Spleen (tissue), 11 donors: ENCODE data around the gene MALL. TPM values are rescaled to one million over a fixed set of nuclear protein-coding genes. Genes with fewer than 3 reads are reported as not detected.
A peak's percentile ranks its signal among the peaks of the same experiment; 100 is the strongest.

ENCODE experiments used
- DNase-seq: peaks from one replicate; pipeline ENCODE4 v3.0.0-alpha.2; 2020
- H3K27ac ChIP-seq, 8 donors: fragments of 200-600 bp; sonication (generic) in 7 of 8; 1 replicate in 4 of 8; 2 replicates in 4 of 8; pipeline versions ENCODE4 v1.5.0 to v1.8.0; 2016 to 2021; ENCODE audit warnings: inconsistent platforms in 4 of 8, mild to moderate bottlenecking in 4 of 8, moderate library complexity in 1 of 8
- H3K27me3 ChIP-seq, 7 donors: fragments of 200-600 bp; sonication (generic) in 6 of 7; replicated peaks in 1 of 7; 1 replicate in 4 of 7; 2 replicates in 3 of 7; pipeline versions ENCODE4 v1.5.0 to v1.8.0; 2016 to 2021; ENCODE audit warnings: inconsistent platforms in 3 of 7, mild to moderate bottlenecking in 1 of 7
- H3K36me3 ChIP-seq, 6 donors: fragments of 200-600 bp; sonication (generic) in 5 of 6; 1 replicate in 4 of 6; 2 replicates in 2 of 6; pipeline versions ENCODE4 v1.5.0 to v1.8.0; 2016 to 2021; ENCODE audit warnings: inconsistent platforms in 2 of 6
- H3K4me1 ChIP-seq, 6 donors: fragments of 200-600 bp; sonication (generic) in 5 of 6; 1 replicate in 3 of 6; 2 replicates in 3 of 6; pipeline versions ENCODE4 v1.5.0 to v1.8.0; 2016 to 2021; ENCODE audit warnings: inconsistent platforms in 3 of 6
- H3K4me3 ChIP-seq, 8 donors: fragments of 200-600 bp; sonication (generic) in 7 of 8; 1 replicate in 4 of 8; 2 replicates in 4 of 8; pipeline versions ENCODE4 v1.5.0 to v1.8.0; 2016 to 2021; ENCODE audit warnings: inconsistent platforms in 4 of 8, mild to moderate bottlenecking in 4 of 8, moderate library complexity in 2 of 8
- H3K9me3 ChIP-seq, 8 donors: fragments of 200-600 bp; sonication (generic) in 7 of 8; 1 replicate in 4 of 8; 2 replicates in 4 of 8; pipeline versions ENCODE4 v1.5.0 to v1.8.0; 2016 to 2021; ENCODE audit warnings: inconsistent platforms in 4 of 8
- POLR2A ChIP-seq, 3 donors: fragments of 450-650 bp; IDR thresholded peaks; one replicate each; pipeline ENCODE4 v1.5.1; 2017; ENCODE audit warnings: antibody characterized with exemption in 3 of 3, mild to moderate bottlenecking in 1 of 3
- POLR2AphosphoS5 ChIP-seq, 3 donors: sonication (generic); formaldehyde crosslinking; IDR thresholded peaks; one replicate each; pipeline ENCODE4 v1.5.1; 2017; ENCODE audit warnings: antibody characterized with exemption in 3 of 3
- WGBS, 5 donors: extraction: QIAGEN DNeasy Blood & Tissue Kit in 3 of 5; methylation state at CpG; one replicate each; pipeline versions ENCODE4 v1.1.5 to v1.1.7; 2013 to 2018; 5-methylcytosine and 5-hydroxymethylcytosine counted together
- intact Hi-C: fragments of 100-400 bp; cut with DNase I; formaldehyde crosslinking; loops from one replicate; pipeline ENCODE4 v1.15.0; 2023; ENCODE audit warnings: low total_unique reads
- polyA plus RNA-seq, 3 donors: library from polyadenylated mRNA; stranded (reverse); fragments of 200-250 nt; gene quantifications; one replicate each; pipeline ENCODE4 v1.2.1, GENCODE V29; 2013
- total RNA-seq, 7 donors: library from RNA; depleted of rRNA in 3 of 7; stranded (reverse); fragments of >200 nt in 3 of 7; fragmentation: NEBNext Ultra II Directional in 4 of 7; extraction: Animal tissue kit (Norgen Biotek cat#: 25700) in 4 of 7; gene quantifications; one replicate each; pipeline versions ENCODE4 v1.1.0 to v1.2.1, GENCODE V29; 2016 to 2021
- TF ChIP-seq, protein P1 (sequence below), 11 experiments: fragments of 200-600 bp in 7 of 11; fragments of 450-650 bp in 4 of 11; sonication (generic) in 4 of 11; IDR thresholded peaks in 8 of 11; conservative IDR thresholded peaks in 3 of 11; 1 replicate in 7 of 11; 2 replicates in 4 of 11; pipeline versions ENCODE4 v1.4.0 to v1.8.0; 2016 to 2021; ENCODE audit warnings: antibody characterized with exemption in 11 of 11, inconsistent platforms in 4 of 11, mild to moderate bottlenecking in 1 of 11
- donor health status: healthy with polysubstance abuse.
- donor health status: DM: no; HTN: no; CAD: no; lungs with moderate emphysema.
- donor health status: DM: no; HTN: no; CAD: no.
- donor health status: Bipolar disorder and iron deficiency.
- donor health status: healthy.
- donor health status: DM: no; HTN: no; CAD: no.
- donor health status: DM: yes; HTN: yes; CAD: no.

The MALL gene
- total and polyA plus RNA-seq, 10 donors = 1.7 to 14.5 (median 6.6) TPM

- intact Hi-C loops = no loop called here
- H3K4me1 ChIP-seq = peaks cover 6 to 44% (median 22%) of the 10 kb centered on the region in 6 donors
- TF ChIP-seq POLR2AphosphoS5 (IDR thresholded peaks at IDR 0.05) = no peak
- peaks cover 0 to 8% (median 0%) of the 10 kb centered on the region in 8 donors for H3K9me3 ChIP-seq
- no peak overlapping the region for H3K4me3 ChIP-seq
- DNase-seq = no peak
- H3K27me3 ChIP-seq = peaks cover 0 to 31% (median 0%) of the 10 kb centered on the region in 7 donors
- H3K27ac ChIP-seq = no peak overlapping the region
- 64 to 81% (median 68%) methylated on average over 4 of the region's 4 CpGs for WGBS, 5 donors
- H3K36me3 ChIP-seq = no peaks in the 10 kb centered on the region
These were observed 10.4 kb downstream of the MALL start for GRCh38 chr2:110105183-110105582.

DNA sequence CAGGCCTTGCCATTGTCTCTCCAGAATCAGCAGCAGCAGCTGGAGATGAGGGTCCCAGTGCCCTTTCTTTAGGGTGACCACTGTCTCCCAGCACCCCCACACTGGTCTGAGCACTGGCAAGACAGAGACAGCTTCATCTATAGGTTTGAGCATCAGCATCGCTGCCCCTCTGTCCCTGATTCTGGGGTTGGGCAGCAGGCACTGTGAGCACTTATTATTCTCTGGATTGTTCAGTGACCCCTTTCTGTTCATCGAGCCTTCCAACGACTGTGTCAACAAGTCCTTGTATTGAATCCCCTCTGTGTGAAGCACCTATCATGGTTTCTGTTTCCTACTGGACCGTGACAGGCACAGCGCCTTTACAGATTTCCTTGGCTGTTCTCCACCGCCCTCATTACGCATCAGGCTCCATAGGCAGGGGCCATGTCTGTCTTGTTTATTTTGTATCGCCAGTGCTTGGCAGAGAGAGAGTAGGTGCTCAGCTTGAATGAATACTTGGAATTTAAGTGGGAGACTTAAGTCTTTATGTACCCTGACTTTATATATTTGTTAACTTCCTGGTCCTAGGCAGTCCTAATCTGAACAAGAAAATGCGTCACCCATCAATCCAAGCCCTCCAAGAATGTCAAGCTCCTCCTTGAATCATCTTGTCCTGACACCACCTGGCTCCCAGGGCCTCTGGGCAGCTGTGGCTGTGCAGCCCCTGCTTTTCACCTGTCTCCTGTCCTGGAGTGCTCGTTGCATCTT lies 11.4 kb downstream of the MALL start:
- peaks cover 0 to 31% (median 0%) of the 10 kb centered on the region in 7 donors for H3K27me3 ChIP-seq
- intact Hi-C loops = no loop called here
- H3K4me1 ChIP-seq = peaks cover 8 to 51% (median 26%) of the 10 kb centered on the region in 6 donors
- H3K27ac ChIP-seq = peak overlapping the region in 1 of 8 donors; percentile 87
- peaks cover 0 to 8% (median 0%) of the 10 kb centered on the region in 8 donors for H3K9me3 ChIP-seq
- DNase-seq = no peak
- TF ChIP-seq POLR2A (IDR thresholded peaks at IDR 0.05) (no peak), POLR2AphosphoS5 (IDR thresholded peaks at IDR 0.05) (no peak)
- TF ChIP-seq, protein P1, sequence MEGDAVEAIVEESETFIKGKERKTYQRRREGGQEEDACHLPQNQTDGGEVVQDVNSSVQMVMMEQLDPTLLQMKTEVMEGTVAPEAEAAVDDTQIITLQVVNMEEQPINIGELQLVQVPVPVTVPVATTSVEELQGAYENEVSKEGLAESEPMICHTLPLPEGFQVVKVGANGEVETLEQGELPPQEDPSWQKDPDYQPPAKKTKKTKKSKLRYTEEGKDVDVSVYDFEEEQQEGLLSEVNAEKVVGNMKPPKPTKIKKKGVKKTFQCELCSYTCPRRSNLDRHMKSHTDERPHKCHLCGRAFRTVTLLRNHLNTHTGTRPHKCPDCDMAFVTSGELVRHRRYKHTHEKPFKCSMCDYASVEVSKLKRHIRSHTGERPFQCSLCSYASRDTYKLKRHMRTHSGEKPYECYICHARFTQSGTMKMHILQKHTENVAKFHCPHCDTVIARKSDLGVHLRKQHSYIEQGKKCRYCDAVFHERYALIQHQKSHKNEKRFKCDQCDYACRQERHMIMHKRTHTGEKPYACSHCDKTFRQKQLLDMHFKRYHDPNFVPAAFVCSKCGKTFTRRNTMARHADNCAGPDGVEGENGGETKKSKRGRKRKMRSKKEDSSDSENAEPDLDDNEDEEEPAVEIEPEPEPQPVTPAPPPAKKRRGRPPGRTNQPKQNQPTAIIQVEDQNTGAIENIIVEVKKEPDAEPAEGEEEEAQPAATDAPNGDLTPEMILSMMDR (IDR thresholded peaks at IDR 0.05 in 8 of 11, conservative IDR thresholded peaks at IDR 0.05 in 3 of 11) = no peak
- H3K36me3 ChIP-seq = no peaks in the 10 kb centered on the region
- 88 to 93% (median 92%) methylated on average over 10 of the region's 10 CpGs for WGBS, 5 donors
- H3K4me3 ChIP-seq = no peak overlapping the region

DNA sequence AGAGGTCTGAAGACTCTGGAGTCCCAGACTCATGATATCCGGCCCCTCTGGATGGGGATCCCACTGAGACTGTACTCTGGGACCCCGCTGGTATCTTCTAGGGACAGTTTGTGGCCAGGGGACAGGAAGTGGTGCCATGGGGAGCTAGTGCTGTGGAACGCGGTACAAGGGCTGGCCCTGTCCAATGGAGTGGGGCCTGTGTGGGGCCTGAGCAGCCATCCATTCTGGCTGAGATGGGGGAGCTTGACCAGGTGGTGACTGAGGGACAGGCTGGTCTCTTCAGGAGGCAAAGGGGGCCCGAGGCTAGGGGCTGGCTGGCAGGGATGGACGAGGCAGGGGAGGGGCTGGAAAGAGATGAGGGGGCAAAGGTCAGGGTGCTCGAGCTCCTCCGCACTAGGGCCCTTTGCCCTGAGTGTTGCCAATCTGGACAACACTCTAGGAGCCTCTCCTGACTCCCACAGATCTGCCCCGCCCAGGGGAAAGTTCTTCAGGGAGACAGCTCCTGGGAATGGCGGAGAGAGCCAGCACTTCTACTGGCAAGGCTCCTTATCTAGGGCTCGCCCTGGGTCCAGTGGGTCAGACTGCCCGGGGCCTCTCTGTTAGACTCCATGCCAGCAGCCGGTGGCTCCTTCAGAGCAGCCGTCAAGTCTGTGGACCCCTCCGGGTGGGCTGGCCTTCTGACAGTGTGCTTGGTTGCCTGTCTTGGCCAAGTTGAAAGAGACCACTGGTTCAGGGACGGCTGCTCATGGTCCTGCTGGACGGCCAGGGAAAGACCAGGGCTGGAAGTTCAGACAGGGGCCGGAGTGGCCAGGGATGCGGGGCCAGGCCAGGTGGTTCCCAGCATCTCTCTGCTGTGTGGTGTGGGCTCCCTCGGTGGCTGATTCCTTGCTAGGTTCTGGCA lies 12.3 kb downstream of the MALL start:
- H3K27me3 ChIP-seq = peaks cover 0 to 31% (median 0%) of the 10 kb centered on the region in 7 donors
- peaks cover 8 to 51% (median 26%) of the 10 kb centered on the region in 6 donors for H3K4me1 ChIP-seq
- H3K9me3 ChIP-seq = peaks cover 0 to 8% (median 0%) of the 10 kb centered on the region in 8 donors
- intact Hi-C loops = no loop called here
- WGBS, 5 donors = 72 to 83% (median 75%) methylated on average over 11 to 20 of the region's 20 CpGs
- peak overlapping the region in 6 of 8 donors; percentile 4 to 89 (median 86) for H3K27ac ChIP-seq
- no peaks in the 10 kb centered on the region for H3K36me3 ChIP-seq
- no peak for TF ChIP-seq POLR2A (IDR thresholded peaks at IDR 0.05)
- no peak for TF ChIP-seq POLR2AphosphoS5 (IDR thresholded peaks at IDR 0.05)
- TF ChIP-seq, protein P1 (IDR thresholded peaks at IDR 0.05 in 8 of 11, conservative IDR thresholded peaks at IDR 0.05 in 3 of 11) = no peak
- no peak for DNase-seq
- H3K4me3 ChIP-seq = no peak overlapping the region

DNA sequence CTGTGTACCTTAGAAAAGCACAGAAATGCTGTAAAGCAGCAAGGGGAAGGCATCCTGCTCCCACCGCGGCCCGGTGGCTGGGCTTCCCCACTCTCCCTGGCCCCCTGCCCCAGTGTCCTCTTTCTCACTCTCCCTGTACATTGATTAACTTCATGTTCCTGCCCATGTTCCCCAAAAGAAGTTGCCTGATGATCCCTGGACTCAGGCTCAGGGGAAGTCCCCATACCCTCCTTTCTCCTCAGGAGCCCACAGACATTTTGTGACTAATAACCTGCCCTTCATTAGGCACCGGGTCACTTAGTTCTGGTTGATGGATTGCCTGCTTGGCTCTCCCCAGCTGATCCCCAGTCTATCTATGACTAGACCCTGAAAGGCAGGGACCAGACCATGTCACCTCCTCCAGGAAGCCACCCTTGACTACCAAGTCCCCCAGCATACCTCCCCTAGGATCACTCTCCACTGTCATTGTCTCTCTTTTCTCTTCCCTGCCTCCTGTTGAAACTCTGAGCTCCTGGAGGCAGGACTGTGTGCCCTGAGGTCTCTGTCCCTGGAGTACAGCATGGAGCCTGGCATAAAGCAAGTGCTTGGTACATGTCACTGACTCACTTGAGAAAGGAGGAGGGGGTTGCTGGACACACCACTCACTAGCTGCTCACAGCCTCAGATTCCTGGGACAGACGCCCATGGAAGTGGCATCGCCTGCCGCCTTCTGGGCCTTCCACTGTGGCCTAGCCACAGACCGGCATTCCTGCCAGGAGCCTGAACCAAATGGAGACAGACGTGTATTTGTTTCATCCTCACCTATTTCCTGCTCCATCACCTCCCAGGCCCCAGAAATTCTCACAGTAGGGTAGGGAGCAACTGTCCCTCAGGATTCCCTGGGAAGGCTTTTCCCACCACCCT lies 13.5 kb downstream of the MALL start:
- H3K27ac ChIP-seq = peak overlapping the region; percentile 57 to 89 (median 86)
- no peak for DNase-seq
- no peak overlapping the region for H3K4me3 ChIP-seq
- 58 to 73% (median 64%) methylated on average over 9 of the region's 9 CpGs for WGBS, 5 donors
- peaks cover 0 to 20% (median 0%) of the 10 kb centered on the region in 7 donors for H3K27me3 ChIP-seq
- TF ChIP-seq, protein P1 (IDR thresholded peaks at IDR 0.05 in 8 of 11, conservative IDR thresholded peaks at IDR 0.05 in 3 of 11) = no peak
- TF ChIP-seq POLR2AphosphoS5 (IDR thresholded peaks at IDR 0.05) = no peak
- TF ChIP-seq POLR2A (IDR thresholded peaks at IDR 0.05) = peak in 1 of 3 donors; percentile 23
- H3K4me1 ChIP-seq = peaks cover 8 to 51% (median 26%) of the 10 kb centered on the region in 6 donors
- intact Hi-C loops = no loop called here
- peaks cover 0 to 3% (median 0%) of the 10 kb centered on the region in 8 donors for H3K9me3 ChIP-seq
- no peaks in the 10 kb centered on the region for H3K36me3 ChIP-seq
